IPS-18c (cell line): ENCODE results near the gene MPC1L.

Experiments used
- H3K4me3 ChIP-seq: 2 replicates; pipeline ENCODE4 v1.7.0; 2013; ENCODE audit warnings: low read depth, mild to moderate bottlenecking, low read length, moderate library complexity; ENCODE audit not compliant: insufficient read depth
- H3K9me3 ChIP-seq: one replicate; pipeline ENCODE4 v1.6.1; 2013; ENCODE audit warnings: mild to moderate bottlenecking, low read length, moderate library complexity; ENCODE audit not compliant: control insufficient read depth, insufficient read depth

Gene MPC1L

GRCh38 chrX:40617566-40617965 is 5.7 kb upstream of the MPC1L start:
- peaks cover 7% of the 10 kb centered on the region for H3K9me3 ChIP-seq
- H3K4me3 ChIP-seq = no peak overlapping the region

- H3K4me3 ChIP-seq = no peak overlapping the region
- H3K9me3 ChIP-seq = peaks cover 8% of the 10 kb centered on the region
Measured at GRCh38 chrX:40622479-40623138, 619 bp upstream of the MPC1L start.

- H3K9me3 ChIP-seq = peaks cover 8% of the 10 kb centered on the region
- no peak overlapping the region for H3K4me3 ChIP-seq
Measured at GRCh38 chrX:40623665-40624064, 437 bp downstream of the MPC1L start.

GRCh38 chrX:40625294-40625693 is 2.1 kb downstream of the MPC1L start:
- Histone ChIP-seq H3K9me3 (peaks cover 8% of the 10 kb centered on the region), H3K4me3 (no peak overlapping the region)

GRCh38 chrX:40628506-40628905 is 5.3 kb downstream of the MPC1L start:
- Histone ChIP-seq H3K9me3 (peaks cover 6% of the 10 kb centered on the region), H3K4me3 (no peak overlapping the region)

GRCh38 chrX:40632199-40632598 is 9.0 kb downstream of the MPC1L start:
- Histone ChIP-seq H3K4me3 (no peak overlapping the region), H3K9me3 (peaks cover 4% of the 10 kb centered on the region)

- Histone ChIP-seq H3K4me3 (no peak overlapping the region), H3K9me3 (peaks cover 6% of the 10 kb centered on the region)
Measured at GRCh38 chrX:40637687-40638086, 14.5 kb downstream of the MPC1L start.

GRCh38 chrX:40644176-40644575 is 20.9 kb downstream of the MPC1L start:
- peaks cover 2% of the 10 kb centered on the region for H3K9me3 ChIP-seq
- H3K4me3 ChIP-seq = no peak overlapping the region

- Histone ChIP-seq H3K4me3 (peak overlapping the region; percentile 4; the same call in 1 of the 2 replicates), H3K9me3 (peaks cover 2% of the 10 kb centered on the region)
Measured at GRCh38 chrX:40644821-40645358, 21.7 kb downstream of the MPC1L start.

- H3K9me3 ChIP-seq = no peaks in the 10 kb centered on the region
- H3K4me3 ChIP-seq = peak overlapping the region; percentile 67
Measured at GRCh38 chrX:40646489-40647306, 23.5 kb downstream of the MPC1L start.

GRCh38 chrX:40647307-40648197 is 24.3 kb downstream of the MPC1L start, which contains the start of gene CXorf38:
Gene CXorf38, minus strand, starts transcription at chrX:40647561. Its CDS starts 41 bp downstream, at chrX:40647520.
- H3K9me3 ChIP-seq = no peaks in the 10 kb centered on the region
- H3K4me3 ChIP-seq = peak within 1 kb of the TSS; percentile 67

GRCh38 chrX:40651620-40652223 is 28.5 kb downstream of the MPC1L start:
- no peaks in the 10 kb centered on the region for H3K9me3 ChIP-seq
- no peak overlapping the region for H3K4me3 ChIP-seq

GRCh38 chrX:40652664-40653063 is 29.4 kb downstream of the MPC1L start:
- H3K9me3 ChIP-seq = no peaks in the 10 kb centered on the region

GRCh38 chrX:40653535-40653934 is 30.3 kb downstream of the MPC1L start:
- H3K4me3 ChIP-seq = no peak overlapping the region
- no peaks in the 10 kb centered on the region for H3K9me3 ChIP-seq

More at GRCh38 chrX:40652664-40653063, 29.4 kb downstream of the MPC1L start:
- no peak overlapping the region for H3K4me3 ChIP-seq

- Histone ChIP-seq H3K9me3 (no peaks in the 10 kb centered on the region), H3K4me3 (no peak overlapping the region)
Measured at GRCh38 chrX:40660381-40660780, 37.2 kb downstream of the MPC1L start.

- no peaks in the 10 kb centered on the region for H3K9me3 ChIP-seq
- H3K4me3 ChIP-seq = no peak overlapping the region
Measured at GRCh38 chrX:40661489-40661888, 38.3 kb downstream of the MPC1L start.
